IPS-NIHi7 (cell line): ENCODE results near the gene TBR1.

Experiments used
- DNase-seq: peaks from one replicate; pipeline ENCODE4 v3.0.0; 2012; ENCODE audit warnings: mixed read lengths; ENCODE audit errors: extremely low spot score

Gene TBR1

GRCh38 chr2:161427664-161428587 is 11.8 kb downstream of the TBR1 start:
- no peak for DNase-seq

- no peak for DNase-seq
These were observed 14.3 kb downstream of the TBR1 start for GRCh38 chr2:161430386-161430785.

GRCh38 chr2:161432107-161432506 is 16.0 kb downstream of the TBR1 start:
- no peak for DNase-seq

- DNase-seq, result no peak
These were observed 18.0 kb downstream of the TBR1 start for GRCh38 chr2:161434118-161434517.

- no peak for DNase-seq
These were observed 20.3 kb downstream of the TBR1 start for GRCh38 chr2:161436411-161436810.

- DNase-seq, result no peak
These were observed 22.5 kb downstream of the TBR1 start for GRCh38 chr2:161438598-161438997.

- no peak for DNase-seq
These were observed 29.0 kb downstream of the TBR1 start for GRCh38 chr2:161445097-161445496.

- DNase-seq, result no peak
These were observed 32.3 kb downstream of the TBR1 start for GRCh38 chr2:161448431-161448830.

- no peak for DNase-seq
These were observed 55.5 kb downstream of the TBR1 start for GRCh38 chr2:161471631-161472030.

GRCh38 chr2:161474920-161475319 is 58.8 kb downstream of the TBR1 start:
- DNase-seq, result no peak
